ENCODE results near the gene MEIS1.

Gene MEIS1

DNA sequence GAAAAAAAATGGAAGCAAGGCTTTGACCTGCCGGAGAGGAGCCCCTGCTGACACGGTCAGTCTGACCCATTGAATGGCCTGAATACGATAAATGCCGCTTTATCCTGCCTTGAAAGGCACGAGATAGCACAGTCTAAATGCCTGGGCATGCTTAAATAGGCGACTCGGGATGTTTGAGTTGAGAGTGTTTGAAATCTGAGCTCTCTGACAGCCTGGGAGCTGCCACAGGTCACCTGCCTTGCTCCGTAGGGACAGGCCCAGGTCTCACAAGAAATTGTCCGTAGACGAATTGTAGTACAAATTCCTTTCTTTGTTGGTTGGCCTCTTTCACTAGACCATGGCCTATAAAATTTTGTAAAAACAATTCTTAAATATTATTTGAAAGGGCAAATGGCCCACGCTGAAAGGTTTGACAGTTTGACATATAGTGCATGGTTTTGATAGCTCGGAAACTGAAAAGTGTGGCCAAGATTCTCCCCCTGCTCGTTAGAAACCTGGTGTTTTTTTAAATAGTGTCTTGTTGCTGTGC lies 72.8 kb downstream of the MEIS1 start:
- DNase-seq (ENCODE audit: low read depth), result no peak

DNA sequence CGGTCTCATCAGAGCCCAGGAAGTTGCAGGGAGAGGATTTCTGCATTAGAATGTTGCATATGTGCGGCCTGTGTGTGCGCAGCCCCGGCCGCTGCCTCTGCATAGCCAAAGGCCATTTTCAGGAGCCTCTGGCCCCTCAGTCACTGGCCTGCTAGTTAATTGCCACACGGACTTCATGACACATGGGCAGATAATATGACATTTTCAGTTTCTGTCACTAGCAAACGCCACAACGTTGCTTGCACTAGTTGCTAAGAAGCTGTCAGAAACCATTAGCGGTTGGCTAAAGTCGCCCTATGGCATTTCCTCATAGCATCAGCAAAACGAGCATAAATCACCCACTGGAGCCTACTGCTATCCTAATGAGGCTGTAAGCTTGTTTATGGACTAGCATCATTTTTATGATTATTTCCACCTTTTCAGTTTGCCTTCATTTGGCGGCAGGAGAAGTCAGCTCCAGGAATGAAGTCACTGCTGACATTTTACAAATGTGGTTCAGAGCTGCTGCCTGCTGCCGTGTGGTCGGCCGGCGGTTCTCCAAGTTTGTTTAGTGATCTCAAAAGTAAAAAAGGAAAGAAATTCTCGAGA lies 73.7 kb downstream of the MEIS1 start:
- peak; percentile 56 for DNase-seq (ENCODE audit: low read depth)

DNA sequence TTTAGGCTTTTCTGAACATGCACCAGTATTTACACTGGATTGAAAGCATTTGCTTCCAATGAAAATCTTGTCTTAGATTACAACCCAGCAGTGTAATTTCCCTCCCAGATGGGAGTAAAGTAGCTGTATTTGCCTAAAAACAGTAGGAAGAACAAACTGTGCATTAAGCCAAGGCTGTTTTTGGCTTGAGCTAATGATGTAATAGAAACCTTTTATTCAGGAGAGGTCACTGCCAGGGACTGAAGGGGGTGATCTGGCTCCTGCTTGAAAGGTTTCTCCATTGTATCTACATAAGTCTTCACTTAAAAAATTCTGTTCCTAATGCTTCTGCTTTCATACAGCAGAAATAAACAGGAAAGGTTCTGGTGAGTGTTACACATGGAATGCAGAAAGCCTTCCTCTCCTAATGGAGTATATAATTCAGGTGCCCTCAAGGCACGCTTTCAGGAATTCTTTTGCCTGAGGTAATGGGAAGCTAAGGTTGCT lies 74.4 kb downstream of the MEIS1 start:
- DNase-seq (ENCODE audit: low read depth), result peak; percentile 51

DNA sequence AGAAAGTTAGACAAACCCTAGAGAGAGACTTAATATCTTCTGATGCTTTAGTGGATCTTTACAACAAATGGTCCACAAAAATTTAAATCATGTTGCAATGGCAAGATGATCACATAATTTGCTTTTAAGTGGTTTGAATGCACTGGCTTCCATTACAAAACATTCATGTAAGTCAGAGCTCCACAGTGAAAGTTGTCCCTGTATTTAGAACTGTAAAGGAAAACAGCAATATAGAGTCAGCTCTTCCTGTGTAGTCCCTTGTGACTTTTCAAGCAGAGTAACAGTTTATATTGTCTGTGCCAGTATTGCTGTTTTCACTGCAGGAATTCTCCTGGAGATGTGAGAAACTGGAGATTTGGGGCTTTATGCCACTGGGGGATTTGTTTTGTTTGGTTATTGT lies 77.7 kb downstream of the MEIS1 start:
- DNase-seq (ENCODE audit: low read depth), result no peak

DNA sequence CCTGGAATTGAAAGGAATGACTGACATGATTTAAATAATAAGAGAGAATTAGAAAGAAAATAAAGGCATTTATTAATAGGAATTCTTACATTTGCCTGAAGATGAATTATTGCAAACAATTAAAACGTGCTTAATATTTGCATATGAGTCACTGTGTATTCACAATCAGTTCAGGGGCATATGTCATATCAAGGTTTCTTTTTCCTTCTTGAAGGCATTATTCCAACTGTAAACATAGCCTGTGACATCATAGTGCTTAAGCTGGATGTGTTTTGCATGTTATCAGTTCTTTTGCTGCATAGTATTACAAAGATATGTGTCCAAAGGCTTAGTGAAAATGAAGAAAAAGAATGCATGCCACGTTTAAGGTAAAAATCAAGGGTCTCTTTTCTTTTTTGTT lies 80.8 kb downstream of the MEIS1 start:
- DNase-seq (ENCODE audit: low read depth), result peak; percentile 87

DNA sequence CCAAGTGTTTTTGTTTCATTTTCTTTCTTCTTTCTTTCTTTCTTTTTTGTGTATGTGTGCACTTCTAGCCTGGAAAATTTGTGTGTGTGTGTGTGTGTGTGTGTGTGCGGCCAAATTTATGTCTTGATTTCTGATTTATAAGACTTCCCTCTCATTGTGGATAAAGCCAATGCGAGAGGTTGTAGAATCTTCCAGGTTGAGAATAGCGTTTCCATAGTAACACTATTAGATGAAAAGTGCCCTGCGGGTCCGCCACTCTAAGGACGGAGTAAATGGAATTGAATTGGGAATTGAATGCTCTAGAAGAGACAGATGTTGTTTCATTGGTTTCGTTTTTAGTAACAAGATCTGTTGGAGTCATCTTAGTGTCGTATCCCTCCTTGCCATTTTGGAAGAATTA lies 81.6 kb downstream of the MEIS1 start:
- no peak for DNase-seq (ENCODE audit: low read depth)

DNA sequence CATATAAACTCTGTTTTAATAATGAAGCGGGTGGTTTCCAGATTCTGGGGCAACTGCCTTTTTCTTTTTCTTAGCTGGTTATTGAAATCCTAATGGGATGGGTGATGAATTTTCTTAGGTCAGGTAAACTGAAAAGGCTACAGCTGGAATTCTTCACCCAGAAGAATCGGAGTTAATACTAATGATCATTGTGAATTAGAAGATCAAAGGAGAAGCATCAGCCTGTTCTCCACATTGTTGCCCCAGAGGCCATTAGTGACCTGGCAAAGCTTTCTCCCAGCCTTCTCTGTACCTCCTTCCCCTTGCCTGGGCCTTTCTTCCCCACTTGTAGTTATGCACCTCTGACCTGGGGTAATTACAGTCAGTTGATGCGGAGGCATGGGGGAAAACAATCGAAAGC lies 82.8 kb downstream of the MEIS1 start:
- no peak for DNase-seq (ENCODE audit: low read depth)

DNA sequence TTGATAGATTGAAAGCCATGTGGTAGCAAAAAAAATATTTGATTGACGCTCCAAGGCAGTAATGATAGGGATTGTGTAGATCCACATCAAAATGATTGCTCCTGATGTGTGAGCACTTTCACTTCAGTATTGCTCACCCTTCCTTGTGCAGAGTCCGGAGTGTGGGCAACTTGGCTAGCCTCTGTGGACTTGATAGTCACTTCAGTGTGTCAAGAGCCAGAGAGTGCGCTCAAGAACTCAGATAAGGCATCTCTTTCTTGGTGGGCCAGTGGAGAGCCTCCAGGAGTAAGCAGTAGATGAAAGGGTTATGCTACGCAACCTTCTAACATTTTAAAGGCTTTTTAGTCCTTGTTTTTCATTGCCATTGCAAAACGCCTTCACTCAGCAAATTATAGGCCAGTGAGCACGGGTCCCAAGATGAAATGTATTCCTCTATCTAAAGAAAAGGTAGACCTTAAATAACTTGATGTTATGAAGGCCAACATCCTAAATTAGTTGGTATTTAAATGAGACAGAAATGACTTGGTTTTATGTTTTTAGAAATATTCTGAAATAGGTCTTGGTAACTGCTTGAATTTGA lies 84.4 kb downstream of the MEIS1 start:
- DNase-seq (ENCODE audit: low read depth), result no peak

DNA sequence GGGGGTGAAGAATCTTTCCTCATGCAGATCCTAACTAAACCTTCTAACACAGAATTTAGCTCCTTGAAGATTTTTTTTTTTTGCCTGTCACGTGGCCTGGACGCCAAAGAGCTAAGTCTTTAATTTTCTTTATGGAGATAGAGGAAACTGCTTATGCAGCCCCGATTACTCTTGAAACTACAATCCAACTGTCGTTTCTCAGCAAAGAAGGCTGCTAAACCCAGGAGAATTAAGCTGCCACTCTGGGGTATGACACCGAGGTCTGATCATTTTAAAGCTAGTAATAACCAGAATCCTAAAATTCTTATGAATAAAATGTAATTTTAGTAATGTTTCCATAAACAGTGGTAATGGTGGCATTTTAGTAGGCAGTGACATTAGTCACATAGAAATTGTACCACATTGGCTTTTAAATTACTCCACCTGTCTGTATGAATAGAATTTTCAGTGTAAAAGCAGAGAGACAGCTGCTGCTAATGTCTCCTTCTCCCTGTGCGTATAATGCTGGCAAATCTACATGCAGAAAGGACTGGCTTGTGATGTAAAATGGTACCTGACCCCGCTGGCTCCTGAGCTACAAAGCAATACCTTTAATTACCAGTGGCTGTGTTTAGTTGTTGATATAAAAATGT lies 86.5 kb downstream of the MEIS1 start:
- no peak for DNase-seq (ENCODE audit: low read depth)

DNA sequence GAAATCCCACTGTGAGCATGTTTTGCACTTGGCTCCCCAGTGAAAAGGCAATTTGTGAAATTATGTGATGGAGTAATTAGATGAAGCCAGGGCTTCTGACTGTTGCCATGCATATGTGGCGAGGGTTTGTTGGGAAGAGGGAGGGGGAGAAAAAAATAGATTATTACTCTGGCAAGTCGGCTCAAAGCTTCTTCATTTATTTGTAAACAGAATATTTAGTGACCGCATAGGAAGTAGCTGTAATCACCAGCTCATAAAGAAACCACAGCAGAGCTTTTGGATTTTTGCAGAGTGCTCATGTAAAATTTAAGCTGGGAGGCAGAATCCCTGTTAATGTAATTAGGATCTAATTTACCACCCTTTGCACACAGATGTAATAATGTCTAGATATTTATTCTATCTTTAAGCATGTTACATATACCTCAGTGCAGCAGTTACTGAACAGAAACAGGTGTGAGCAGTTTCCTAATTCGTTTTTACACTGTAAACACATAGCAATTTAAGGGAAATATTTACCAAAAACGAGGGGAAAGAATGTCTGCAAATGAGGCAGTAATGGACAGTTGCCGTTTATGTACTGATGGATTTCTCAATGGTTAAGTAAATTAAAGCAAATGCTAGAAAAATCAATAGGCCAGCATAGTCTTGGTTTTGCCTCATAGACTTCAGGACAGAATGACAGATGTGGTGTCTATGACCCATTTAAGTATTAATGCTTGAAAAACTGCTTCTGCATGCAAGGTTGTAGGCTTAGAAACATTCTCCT lies 87.9 kb downstream of the MEIS1 start:
- no peak for DNase-seq (ENCODE audit: low read depth)

DNA sequence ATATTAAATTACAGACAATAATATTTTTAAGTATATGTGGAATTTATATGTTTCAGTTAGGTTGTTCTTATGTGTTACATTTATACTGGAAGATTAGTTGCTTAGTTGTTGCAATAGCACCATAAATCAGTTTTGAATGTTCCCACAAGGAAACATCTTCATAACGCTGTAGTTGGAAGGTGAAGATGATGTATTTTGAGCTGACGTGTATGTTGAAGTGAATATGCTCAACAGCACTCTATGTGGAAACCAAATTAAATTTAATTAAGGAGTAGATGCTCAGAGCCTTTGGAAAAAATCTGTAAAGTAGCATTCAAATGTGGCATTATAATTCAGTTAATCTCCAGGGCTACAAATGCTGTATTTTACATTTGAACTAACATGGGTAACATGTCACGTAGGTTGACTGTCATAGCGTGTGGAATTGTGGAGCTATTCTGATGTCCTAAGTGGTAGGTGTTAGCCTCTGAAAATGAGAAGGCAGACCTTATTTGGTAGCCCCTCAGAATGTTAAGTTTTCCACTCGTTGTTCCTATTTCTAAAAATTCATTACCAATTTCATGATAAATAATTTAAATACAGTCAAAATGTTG lies 88.5 kb downstream of the MEIS1 start:
- no peak for DNase-seq (ENCODE audit: low read depth)

DNA sequence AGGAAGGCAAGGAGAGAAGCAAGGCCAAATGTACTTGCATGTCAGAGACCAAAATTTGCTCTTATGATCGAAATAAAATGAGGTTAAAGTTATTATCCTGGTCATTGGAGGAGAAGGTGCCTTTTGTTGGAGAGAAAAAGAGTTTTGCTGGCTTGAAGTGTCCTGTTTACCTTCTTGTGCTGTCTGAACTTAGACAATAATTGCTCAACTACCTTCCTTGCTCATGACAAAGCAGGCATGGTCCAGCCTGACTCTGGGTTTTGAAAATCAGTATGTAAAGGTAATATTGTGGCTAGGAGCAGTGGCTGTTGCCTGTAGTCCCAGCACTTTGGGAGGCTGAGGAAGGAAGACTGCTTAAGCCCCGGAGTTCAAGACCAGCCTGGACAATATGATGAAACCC lies 89.1 kb downstream of the MEIS1 start:
- DNase-seq (ENCODE audit: low read depth), result peak; percentile 35

DNA sequence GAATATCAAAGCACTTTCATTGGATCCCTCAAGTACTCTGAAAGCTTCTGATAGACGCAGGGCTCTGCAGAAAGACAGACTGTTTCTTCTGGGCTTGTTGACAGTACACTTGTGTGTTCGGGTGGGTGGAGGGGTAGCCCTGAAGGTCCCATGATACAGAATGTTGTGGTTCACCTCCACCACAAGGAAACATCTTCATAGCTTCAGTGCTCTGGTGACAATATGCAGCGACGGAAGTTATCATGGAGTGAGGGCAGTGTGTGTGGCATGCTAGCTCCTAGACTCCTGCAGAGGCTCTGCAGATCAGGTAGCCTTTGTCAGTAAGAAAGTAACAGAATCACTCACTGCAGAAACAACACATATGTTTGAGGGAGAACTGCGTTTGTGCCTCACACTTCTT lies 90.7 kb downstream of the MEIS1 start:
- no peak for DNase-seq (ENCODE audit: low read depth)

DNA sequence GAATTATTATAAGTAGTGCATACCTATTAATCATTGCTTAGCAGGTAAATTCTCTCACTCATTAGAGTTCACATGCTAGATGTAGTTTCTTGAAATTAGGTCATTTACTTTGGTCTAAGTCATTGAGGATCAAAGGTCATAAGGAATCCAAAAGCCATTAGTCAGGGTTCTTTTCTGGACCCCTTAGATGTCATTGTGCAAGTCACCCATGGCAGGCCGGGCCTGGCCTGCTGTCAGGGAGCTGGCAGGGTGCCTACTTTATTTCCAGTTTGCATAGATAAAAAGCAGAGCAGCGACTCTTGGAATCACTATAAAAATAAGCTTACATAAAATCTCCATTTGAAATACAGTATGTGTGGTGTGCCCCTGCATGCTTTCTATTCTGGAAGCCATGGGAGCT lies 91.3 kb downstream of the MEIS1 start:
- DNase-seq (ENCODE audit: low read depth), result no peak

DNA sequence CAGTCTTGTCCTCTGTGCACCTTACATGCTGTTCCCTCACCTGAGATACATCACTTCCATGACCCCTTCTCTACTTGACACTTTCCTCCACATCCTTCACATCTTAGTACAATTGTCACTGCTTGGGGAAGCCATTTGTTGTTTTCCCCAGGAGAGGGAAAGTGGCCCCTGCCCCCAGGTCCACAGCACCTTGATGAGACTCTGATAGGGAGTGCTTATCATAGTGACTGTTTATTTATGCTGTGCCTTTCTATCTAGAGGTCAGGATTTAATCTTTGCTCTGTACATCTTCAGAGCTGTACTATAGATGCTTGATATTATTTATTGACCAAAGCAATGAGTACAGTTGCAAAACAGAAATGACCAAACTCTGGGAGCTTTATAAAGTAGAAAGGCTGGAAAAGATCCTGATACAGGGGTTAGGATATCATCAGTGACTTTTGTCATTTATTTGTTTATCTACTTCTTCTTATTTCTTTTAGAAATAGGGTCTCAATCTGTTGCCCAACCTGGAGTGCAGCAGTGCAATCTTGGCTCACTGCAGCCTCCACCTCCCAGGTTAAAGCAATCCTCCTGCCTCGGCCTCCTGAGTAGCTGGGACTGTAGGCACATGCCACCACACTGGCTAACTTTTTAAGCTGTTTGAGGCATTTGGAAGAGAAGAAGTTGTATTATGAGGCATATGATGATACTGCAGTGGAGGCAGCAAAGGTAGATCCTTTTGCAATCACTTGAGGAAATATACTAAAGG lies 94.2 kb downstream of the MEIS1 start:
- no peak for DNase-seq (ENCODE audit: low read depth)

DNA sequence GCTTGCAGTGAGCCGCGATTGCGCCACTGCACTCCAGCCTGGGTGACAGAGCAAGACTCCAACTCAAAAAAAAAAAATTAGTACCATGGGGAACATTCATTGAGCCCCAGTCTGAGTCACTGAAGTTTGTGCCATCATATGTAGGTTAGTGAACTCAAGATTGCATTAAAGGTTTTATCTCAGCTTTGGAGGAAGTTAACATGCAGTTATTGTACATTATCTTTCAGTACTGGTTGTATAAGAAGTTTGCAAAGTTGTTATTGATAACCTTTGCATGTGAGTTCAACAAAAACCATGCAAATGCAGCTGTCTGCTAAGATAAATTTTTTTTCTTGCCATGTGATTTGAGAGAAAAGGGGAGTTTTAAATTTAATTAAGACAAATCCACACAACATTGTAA lies 95.7 kb downstream of the MEIS1 start:
- DNase-seq (ENCODE audit: low read depth), result no peak

DNA sequence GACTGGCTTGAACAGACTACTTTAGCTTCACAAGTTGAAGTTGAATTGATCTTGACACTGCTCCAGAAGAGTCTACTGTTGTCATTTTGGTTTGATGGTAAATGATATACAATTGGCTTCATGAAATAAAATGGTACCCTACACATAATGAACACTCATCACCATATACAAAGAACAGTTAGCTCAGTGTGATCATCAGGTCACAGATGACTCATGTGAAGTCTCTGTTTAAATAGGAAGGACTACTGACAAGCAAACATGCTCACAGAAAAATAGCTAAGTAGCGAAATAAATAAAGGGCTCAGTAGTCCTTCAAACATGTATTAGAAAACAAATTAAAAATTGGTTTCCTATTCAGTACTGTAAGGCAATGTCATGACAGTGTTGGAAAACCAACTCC lies 96.2 kb downstream of the MEIS1 start:
- DNase-seq (ENCODE audit: low read depth), result no peak

DNA sequence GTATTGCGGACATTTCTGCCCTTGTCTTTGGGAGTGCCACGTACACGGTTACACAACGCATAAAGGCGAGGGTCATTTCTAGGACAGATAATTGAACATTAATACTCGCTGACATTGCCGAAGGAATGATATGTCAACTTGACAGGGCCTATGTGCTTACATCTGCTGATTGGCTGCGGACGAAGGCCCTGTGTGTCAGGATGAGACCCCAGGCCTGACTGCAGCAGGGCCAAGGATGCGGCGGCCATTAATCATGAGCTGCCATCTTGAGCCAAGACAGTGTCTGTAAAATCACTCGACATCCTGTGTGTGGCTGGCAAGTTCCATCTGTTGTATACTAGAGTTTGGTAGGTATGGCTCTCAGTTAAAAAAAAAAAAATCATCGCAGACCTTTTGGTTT lies 96.6 kb downstream of the MEIS1 start:
- DNase-seq (ENCODE audit: low read depth), result no peak

DNA sequence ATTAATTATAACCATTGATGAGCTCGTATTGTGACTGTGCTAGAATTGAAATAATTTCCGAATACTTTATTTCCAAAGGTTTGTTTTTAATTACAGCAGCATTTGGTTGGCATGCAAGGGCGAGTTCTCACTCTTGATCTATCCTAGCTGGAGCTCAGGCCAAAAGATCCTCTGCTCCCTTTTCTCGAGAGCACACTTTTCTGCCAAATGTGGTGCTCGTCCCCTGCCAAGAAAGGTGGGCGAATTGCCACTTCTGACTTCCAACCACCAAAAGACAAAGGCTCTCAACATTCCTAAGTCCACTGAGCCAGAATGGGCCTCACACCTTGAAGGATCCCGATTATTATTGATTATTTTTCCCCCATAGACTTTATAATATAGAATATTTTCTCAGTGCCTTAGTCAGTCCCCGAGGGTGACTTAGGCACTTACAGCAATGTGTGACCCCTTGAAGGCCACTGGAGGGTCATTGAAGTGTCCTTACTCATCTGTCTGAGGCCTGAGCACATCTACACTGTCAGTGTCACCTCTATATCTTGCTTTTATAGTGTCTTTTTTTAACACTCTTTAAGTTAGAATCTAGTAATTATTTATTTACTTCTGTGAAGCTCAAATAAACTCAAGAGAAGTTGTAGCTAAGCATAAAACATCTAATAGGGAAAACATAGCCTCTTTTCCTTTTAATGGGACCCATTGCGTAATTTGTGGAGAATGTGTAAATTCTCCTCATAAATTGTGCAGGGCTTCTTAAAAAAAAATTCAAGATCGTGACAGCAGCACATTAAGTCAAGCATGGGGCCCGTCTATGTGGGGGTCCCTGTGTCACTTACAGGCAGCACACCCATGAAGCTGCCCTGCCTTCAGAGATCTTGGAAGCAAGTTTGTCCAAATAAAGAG lies 98.3 kb downstream of the MEIS1 start:
- DNase-seq (ENCODE audit: low read depth), result no peak

DNA sequence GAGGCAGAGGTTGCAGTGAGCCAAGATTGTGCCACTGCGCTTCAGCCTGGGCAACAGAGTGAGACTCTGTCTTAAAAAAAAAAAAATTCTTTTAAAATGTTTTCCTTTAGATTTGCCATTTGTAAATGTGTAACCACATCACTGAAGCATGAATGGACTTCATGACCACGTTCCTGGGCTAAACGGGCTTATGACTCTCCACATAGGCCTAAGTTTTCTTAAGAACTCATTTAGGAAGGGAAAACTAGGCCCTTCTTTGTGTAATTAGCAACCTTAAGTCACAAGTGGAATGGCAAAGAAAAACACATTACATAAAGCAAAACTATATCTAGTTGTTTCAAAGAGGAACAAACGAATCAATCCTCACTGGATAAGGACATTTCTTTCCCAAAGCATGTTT lies 99.5 kb downstream of the MEIS1 start:
- no peak for DNase-seq (ENCODE audit: low read depth)
